ENCODE data around the gene CLNK.

Gene CLNK, protein sequence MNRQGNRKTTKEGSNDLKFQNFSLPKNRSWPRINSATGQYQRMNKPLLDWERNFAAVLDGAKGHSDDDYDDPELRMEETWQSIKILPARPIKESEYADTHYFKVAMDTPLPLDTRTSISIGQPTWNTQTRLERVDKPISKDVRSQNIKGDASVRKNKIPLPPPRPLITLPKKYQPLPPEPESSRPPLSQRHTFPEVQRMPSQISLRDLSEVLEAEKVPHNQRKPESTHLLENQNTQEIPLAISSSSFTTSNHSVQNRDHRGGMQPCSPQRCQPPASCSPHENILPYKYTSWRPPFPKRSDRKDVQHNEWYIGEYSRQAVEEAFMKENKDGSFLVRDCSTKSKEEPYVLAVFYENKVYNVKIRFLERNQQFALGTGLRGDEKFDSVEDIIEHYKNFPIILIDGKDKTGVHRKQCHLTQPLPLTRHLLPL

DNA sequence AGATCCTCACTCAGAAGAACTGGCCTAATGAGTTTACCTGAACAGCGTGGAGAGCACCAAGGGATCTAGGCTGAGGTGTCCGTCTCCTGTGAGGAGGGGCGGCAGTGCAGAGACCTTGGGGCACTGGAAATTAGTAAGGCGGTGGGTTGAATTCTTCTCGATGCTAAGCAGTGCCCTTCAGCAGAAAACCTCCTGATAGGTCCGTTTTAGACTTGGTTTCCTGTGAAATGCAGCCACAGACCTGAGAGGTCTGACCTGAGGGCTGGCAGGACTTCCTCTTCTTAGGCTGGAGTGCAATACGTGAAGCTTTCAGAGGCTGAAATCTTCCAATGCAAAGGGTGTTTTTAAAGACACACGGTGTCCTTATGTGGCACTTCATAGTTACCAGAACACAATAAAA lies at the start of gene CLNK:
CLNK (minus strand) TSS at position 138 of the 400 bp plus-strand sequence. CDS start 16,899 bp downstream, outside the sequence.
- H3K4me3 ChIP-seq (ENCODE audit: low read length): peak within 1 kb of the TSS; percentile 80
- TF ChIP-seq ZNF274 (IDR thresholded peaks at IDR 0.05; ENCODE audit: low read depth, low read length): no peak

DNA sequence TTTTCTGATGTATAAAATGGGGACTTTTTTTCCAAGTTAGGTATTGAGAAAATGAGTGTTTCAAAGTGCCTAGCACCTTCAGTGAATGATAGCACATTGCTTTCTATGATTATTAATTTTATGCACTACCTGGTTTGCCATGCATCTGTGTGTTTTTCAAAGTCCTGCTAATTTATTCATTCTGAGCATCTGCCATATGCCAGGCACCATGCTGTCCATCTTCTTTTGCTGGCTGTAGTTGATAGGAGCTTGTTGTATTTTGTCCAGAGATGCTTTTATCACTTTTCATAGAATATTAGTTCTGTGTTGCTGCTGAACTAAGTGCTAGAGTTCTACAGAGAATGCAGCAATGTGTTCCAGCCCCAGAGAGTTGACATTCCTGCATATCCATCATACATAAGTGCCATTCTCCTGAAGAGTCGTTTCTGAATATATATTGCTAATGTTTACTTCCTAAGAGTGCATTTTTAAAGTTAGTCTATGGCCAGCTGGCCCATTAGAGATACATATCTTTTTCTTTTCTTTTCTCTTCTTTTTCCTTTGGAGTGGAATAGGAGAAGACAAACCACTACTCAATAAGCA lies 49.0 kb upstream of the CLNK start:
- H3K4me3 ChIP-seq (ENCODE audit: low read length): no peak overlapping the region
- TF ChIP-seq ZNF274 (IDR thresholded peaks at IDR 0.05; ENCODE audit: low read depth, low read length): no peak

DNA sequence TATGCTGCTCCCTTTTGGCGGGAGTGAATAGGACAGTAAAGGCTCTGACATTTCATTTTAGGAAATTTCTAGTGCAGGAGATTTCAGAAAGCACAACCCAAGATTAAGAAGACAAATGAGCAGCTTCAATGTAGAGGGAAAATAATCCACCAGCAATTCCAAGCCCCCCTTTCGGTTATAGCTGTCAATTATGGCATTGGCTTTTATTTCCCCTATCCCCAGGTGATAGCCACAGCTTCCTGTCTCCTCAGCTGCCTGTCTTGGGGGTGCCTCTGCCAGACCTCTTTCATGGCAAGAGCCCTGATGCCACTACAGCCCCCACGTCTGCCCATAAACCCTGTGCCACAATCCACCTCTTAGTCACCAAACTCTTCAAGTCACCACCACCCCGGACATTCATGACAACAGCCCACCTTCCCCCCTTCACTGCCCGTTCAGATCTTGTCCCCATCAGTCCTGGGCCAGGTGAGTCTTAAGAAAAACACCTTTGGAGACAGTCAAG lies 48.4 kb upstream of the CLNK start:
- no peak overlapping the region; the same call in 1 of the 2 replicates for H3K4me3 ChIP-seq (ENCODE audit: low read length)
- no peak for TF ChIP-seq ZNF274 (IDR thresholded peaks at IDR 0.05; ENCODE audit: low read depth, low read length)

DNA sequence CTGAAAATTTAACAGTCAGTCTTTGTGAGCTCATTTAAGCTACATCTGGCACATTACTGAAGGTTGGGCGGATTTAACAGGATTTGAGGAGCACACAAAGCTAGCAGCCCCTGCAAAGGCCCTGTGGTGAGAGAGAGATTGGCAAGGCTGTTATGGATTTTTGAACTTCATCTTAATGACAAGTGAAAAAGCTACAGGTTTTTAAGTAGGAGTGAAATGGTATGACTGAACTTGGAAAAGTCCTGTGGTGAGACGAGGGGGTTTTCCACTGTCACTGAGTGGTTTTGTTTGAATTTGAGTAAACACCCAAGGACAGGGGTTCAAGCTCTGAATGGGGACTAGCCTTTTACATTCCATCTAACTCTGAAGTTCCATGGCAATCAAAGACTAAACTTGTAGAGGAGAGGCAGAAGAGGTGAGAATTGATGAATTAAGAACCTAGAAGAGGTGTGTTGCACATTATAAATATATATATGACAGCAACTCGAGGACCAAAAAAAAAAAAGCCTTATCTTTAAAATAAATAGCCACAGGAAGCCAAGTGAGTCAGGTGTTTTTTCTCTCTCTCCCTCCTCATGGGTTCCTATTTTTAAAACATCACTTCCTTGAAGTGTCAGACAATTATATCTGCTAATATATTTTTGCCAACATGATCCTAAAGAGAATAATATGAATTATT lies 47.8 kb upstream of the CLNK start:
- no peak for TF ChIP-seq ZNF274 (IDR thresholded peaks at IDR 0.05; ENCODE audit: low read depth, low read length)
- H3K4me3 ChIP-seq (ENCODE audit: low read length): peak overlapping the region; percentile 43; the same call in 1 of the 2 replicates

DNA sequence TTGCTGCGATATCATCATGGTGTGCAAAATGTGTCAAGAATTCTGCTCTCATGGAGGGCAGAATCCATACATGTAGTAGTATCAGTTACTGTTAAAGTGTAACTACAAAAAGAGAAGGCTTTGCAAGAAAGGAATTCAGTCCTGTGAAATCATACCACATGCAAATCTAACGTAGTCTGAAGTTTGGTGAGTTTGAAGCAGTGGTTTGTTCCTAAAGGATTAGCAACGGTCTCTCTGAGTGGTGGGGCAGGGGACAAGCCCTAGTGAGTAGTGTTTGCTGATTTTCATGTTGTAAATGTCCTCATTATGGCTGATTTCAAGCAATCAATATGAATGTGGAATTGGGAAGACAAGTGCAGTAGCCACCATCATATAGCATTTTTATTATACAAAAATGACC lies 47.1 kb upstream of the CLNK start:
- H3K4me3 ChIP-seq (ENCODE audit: low read length): no peak overlapping the region
- no peak for TF ChIP-seq ZNF274 (IDR thresholded peaks at IDR 0.05; ENCODE audit: low read depth, low read length)

DNA sequence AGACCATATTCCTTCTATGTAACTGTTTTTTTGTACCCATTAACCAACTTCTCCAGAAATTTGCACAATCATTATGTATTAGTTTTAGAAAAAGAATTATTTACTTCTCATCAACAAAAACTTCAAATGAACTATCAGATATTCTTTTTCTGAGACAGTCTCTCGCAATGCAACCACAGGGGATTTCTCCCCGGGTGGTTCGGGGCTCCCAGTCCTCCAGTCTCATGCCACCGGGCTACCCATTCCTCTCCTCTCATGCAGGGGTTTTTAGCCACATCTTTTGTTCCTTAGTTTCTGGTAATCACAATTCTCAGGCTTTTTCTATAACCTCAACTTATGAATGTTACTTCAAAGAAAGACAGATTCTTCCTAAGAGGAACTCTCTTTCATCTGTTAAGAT lies 46.6 kb upstream of the CLNK start:
- H3K4me3 ChIP-seq (ENCODE audit: low read length): no peak overlapping the region

DNA sequence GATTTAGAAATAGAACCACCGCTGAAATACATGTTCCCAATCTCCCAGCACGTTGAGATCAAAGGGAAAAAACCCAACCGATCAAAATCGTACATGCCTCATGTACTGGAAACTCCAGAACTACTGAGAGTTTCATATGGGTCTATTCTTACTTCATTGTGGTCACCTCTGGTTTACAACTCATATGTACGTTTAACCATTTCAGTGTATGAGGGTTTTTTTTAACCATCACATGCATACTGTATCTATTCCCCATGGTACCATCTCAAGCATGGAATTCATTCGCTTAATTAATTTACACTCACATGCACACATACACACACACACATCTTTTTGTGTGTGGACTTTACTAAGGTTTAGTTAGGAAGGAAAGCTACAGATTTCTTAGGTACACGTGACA lies 46.0 kb upstream of the CLNK start:
- H3K4me3 ChIP-seq (ENCODE audit: low read length): no peak overlapping the region
- no peak for TF ChIP-seq ZNF274 (IDR thresholded peaks at IDR 0.05; ENCODE audit: low read depth, low read length)

More for the DNA sequence above, 46.6 kb upstream of the CLNK start:
- no peak for TF ChIP-seq ZNF274 (IDR thresholded peaks at IDR 0.05; ENCODE audit: low read depth, low read length)

DNA sequence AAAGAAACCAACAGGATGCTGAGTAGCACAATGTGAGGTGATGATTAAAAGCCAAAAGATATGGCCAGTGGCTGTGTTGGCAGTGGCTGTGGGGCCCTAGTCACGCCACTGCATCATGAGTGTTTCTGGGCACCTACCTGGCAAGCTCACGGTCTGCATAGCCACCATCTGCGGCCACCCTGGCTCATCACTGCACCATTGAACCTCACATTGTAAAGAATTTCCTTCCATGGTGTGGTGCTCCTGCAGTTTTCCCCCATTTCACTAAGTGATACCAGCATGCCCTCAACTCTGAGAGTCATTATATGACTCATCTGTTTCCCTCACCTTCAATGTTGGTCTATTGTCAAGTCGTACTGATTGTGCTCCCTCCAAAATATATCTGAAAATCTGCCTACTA lies 45.5 kb upstream of the CLNK start:
- no peak for TF ChIP-seq ZNF274 (IDR thresholded peaks at IDR 0.05; ENCODE audit: low read depth, low read length)
- H3K4me3 ChIP-seq (ENCODE audit: low read length): no peak overlapping the region

DNA sequence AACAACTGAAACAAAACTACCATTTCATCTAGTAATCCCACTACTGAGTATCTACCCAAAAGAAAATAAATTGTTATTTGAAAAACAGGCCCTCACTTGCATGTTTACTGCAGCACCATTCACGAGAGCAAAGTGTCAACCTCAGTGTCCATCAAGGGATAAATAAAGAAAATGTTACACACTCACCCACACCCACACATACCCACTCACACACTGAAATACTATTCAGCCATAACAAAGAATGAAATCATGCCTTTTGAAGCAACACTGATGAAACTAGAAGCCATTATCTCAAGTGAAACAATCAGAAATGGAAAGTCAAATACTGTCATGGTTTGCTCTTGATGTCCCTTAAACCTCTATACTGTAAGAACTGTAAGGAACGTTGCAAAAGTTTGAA lies 44.8 kb upstream of the CLNK start:
- TF ChIP-seq ZNF274 (IDR thresholded peaks at IDR 0.05; ENCODE audit: low read depth, low read length): no peak
- no peak overlapping the region for H3K4me3 ChIP-seq (ENCODE audit: low read length)

DNA sequence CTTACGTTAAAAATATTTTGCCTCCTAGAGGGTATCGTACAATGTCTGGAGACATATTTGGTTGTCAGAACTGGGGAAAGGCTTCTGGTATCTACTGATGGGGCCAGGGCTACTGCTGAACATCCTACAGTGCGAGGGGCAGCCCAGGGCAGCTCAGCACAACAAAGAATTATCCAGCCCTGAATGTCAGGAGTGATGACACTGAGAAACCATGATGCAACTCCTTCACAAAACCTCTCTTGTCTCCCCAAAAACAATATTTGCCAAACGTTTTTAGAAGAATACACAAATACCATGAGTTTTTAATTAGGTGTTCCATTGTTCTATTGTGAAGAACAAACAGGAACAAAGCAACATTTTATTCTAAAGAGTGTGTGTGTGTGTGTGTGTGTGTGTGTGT lies 43.4 kb upstream of the CLNK start:
- TF ChIP-seq ZNF274 (IDR thresholded peaks at IDR 0.05; ENCODE audit: low read depth, low read length): no peak
- H3K4me3 ChIP-seq (ENCODE audit: low read length): no peak overlapping the region

DNA sequence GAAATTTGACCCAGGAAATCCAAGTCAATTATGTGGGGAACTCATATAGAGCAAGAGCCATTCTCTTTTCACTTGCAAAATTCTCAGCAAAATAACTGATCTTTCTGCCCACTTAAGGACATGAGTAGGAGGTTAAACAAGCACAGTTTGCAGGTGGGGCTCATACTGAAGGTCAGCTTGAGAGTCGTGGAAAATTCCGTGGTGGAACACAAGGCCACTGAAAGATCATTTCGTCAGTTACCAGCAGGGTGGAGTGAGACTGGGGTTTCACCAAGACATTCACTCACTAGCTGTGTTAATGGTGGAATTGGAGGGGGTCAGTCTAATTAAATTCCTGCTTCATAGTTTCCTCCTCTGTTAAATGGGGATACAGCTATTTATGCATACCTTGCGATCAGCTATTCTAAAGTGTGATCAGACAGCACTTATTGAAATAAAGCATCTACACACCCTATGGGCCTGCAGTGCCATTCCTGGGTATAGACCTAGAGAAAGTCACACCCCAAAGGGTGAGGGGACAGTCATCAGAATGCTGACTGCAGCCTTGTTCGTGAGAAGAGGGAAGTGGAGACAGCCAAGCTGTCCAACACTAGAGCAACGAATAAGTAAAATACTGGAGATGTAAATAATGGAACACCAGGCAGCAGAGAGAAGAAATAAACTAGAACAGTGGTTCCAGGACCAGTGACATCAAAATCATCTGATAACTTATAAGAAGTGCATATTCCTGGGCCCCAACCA lies 42.7 kb upstream of the CLNK start:
- TF ChIP-seq ZNF274 (IDR thresholded peaks at IDR 0.05; ENCODE audit: low read depth, low read length): no peak
- no peak overlapping the region; the same call in 1 of the 2 replicates for H3K4me3 ChIP-seq (ENCODE audit: low read length)

DNA sequence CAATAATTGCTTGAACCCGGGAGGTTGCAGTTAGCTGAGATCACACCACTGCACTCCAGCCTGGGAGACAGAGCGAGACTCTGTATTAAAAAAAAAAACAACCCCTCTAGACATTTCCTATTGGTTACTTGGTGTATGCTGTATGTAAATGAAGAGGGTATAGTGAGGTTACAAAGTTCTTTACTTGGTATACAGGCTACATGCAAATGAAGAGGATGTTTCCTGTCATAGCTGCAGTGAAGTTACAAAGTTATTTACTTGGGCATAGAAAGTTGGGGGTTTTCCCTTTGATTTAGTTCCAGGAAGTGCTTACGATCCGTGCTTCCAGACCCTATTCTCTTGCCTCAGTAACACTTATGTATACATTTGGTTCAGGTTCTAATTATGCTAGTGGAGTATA lies 38.4 kb upstream of the CLNK start:
- peak overlapping the region; percentile 0; the same call in 1 of the 2 replicates for H3K4me3 ChIP-seq (ENCODE audit: low read length)
- TF ChIP-seq ZNF274 (IDR thresholded peaks at IDR 0.05; ENCODE audit: low read depth, low read length): no peak

DNA sequence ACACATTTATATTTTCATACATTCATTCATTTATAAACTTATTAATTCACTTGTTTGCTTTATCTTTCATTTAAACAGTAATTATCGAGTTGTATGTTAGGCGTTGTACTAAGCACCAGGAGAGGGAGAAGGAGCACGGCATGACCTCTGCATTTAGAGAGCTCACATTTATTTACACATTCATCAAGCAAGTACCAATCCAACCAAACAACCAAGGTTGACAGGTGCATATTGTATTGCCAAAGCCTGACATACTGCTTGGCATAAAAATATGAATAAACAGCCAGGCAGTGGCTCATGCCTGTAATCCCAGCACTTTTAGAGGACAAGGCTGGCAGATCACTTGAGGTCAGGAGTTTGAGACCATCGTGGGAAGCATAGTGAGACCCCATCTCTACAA lies 37.0 kb upstream of the CLNK start:
- TF ChIP-seq ZNF274 (IDR thresholded peaks at IDR 0.05; ENCODE audit: low read depth, low read length): no peak

DNA sequence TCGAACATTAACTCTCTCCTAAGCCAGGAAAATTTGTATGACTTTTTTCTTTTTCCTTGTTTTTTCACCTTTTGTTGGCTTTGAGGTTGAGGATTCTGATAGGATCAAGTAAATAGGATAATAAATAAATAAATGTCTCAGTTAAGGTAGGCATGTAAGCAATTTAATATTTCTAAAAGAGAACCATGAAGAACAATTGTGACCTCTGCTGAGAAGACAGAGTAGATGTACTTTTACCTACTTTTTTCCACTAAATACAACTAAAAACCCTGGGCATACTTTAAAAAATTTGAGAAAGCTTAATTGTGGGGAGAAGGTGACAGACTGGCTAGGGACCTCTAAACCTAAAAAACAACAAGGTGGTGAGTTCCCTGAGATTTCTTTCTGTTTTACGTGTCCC lies 31.6 kb upstream of the CLNK start:
- no peak for TF ChIP-seq ZNF274 (IDR thresholded peaks at IDR 0.05; ENCODE audit: low read depth, low read length)
- no peak overlapping the region for H3K4me3 ChIP-seq (ENCODE audit: low read length)

More for the DNA sequence above, 37.0 kb upstream of the CLNK start:
- H3K4me3 ChIP-seq (ENCODE audit: low read length): no peak overlapping the region
